SH-SY5Y (cell line): ENCODE measurements around the gene DCAF8.

ENCODE experiments used
- GATA2 ChIP-seq: IDR thresholded peaks from 2 replicates; pipeline ENCODE4 v1.6.1; 2011; ENCODE audit warnings: mild to moderate bottlenecking, low read depth, low read length
- GATA3 ChIP-seq: IDR thresholded peaks from 2 replicates; pipeline ENCODE4 v1.6.1; 2011; ENCODE audit warnings: low read depth, mild to moderate bottlenecking, low read length, moderate library complexity

- TF ChIP-seq GATA3 (no peak), GATA2 (no peak)
These were observed 18.6 kb downstream of the DCAF8 start for GRCh38 chr1:160243767-160244166.
